Prostate gland (tissue), 2 donors: ENCODE results near the gene ZNF527. TPM values are rescaled to one million over a fixed set of nuclear protein-coding genes. Genes with fewer than 3 reads are reported as not detected.

Experiments
- DNase-seq: peaks from one replicate; pipeline ENCODE4 v3.0.0-alpha.2; 2019; ENCODE audit warnings: low spot score
- H3K27ac ChIP-seq, 2 donors: fragments of 200-600 bp; sonication (generic); 2 replicates each; pipeline ENCODE4 v1.5.1; 2017 to 2019
- H3K27me3 ChIP-seq: fragments of 200-600 bp; sonication (generic); replicated peaks from 2 replicates; pipeline ENCODE4 v1.5.1; 2019; ENCODE audit not compliant: insufficient read depth
- H3K36me3 ChIP-seq, 2 donors: fragments of 200-600 bp; sonication (generic); 1 replicate in 1 of 2; 2 replicates in 1 of 2; pipeline versions ENCODE4 v1.5.1 to v1.8.1; 2017 to 2019
- H3K4me1 ChIP-seq: fragments of 200-600 bp; sonication (generic); replicated peaks from 2 replicates; pipeline ENCODE4 v1.5.1; 2019
- H3K4me3 ChIP-seq, 2 donors: fragments of 200-600 bp; sonication (generic); 2 replicates each; pipeline ENCODE4 v1.5.1; 2017 to 2019
- H3K9me3 ChIP-seq: fragments of 200-600 bp; sonication (generic); 2 replicates; pipeline ENCODE4 v1.5.1; 2017
- POLR2A ChIP-seq: fragments of 450-650 bp; IDR thresholded peaks from one replicate; pipeline ENCODE4 v1.6.1; 2016; ENCODE audit warnings: antibody characterized with exemption, mild to moderate bottlenecking
- POLR2AphosphoS5 ChIP-seq: sonication (generic); formaldehyde crosslinking; IDR thresholded peaks from one replicate; pipeline ENCODE4 v1.6.1; 2017; ENCODE audit warnings: antibody characterized with exemption
- WGBS: methylation state at CpG from one replicate; pipeline ENCODE4 v1.1.5; 2018; 5-methylcytosine and 5-hydroxymethylcytosine counted together
- intact Hi-C: fragments of 100-400 bp; cut with DNase I; formaldehyde crosslinking; loops from one replicate; pipeline ENCODE4 v1.14.2; 2022
- total RNA-seq, 2 donors: library from RNA; depleted of rRNA; stranded (reverse); fragments of >200 nt; gene quantifications; one replicate each; pipeline ENCODE4 v1.1.0, GENCODE V29; 2016
- TF ChIP-seq, protein P1 (sequence below), 4 experiments: fragments of 200-600 bp in 2 of 4; fragments of 450-650 bp in 2 of 4; sonication (generic) in 2 of 4; IDR thresholded peaks; 1 replicate in 3 of 4; 2 replicates in 1 of 4; pipeline ENCODE4 v1.5.1; 2016 to 2019; ENCODE audit warnings: antibody characterized with exemption in 4 of 4, mild to moderate bottlenecking in 2 of 4, moderate library complexity in 2 of 4

ZNF527 gene
- total RNA-seq, 2 donors from 2014 or later = 10.7 to 15.0 TPM

DNA sequence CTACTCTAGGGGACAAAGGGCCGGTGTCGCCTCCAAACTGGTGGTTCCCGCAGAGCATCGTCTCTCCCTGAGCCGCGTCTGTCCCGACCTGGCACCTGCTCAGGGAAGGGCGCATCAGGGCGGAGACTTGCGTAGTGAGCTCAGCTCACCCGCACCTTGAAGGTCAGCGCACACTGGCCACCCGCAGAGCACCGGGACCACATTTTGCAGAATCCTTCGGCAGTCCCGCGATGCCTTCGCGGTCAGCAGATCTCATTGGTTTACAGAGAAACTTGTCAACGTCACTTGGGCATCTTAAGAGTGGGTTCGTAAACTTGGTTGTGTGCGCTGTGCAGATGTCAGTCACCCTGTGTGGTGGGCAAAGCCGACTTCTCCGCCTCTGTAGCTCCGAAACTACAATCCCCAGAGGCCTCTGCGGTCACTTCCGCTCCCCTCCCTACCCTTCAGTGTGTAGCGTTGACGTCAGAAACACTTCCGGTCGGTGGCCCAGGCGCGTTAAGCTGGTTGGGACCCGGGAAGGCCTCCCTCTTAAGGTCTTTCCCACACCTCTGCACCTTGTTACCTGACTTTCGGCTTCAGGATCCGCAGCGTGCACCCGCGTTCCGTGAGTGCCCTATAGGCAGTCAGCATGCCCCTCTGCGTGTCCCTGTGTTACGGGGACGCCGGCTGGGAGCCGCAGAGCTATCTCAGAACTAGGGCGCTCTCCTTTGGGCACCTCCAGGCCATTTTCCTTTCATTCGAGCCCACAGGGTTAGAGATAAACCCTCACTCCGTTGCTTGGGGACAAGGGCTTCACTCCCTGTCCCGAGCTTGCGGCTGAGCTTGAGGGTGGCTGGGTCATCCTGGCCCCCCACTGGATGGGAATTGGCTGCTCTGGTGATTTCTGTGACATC, 36.5 kb upstream of the ZNF527 start:
- DNase-seq = peak; percentile 93
- intact Hi-C loops = loop anchor here (5.0 to 10.0 kb wide), 2 partner anchors 38 to 120 kb away; partner anchors contain the start of genes ZNF383, ZNF527 and ZNF585B
- Histone ChIP-seq H3K9me3 (no peaks in the 10 kb centered on the region), H3K27me3 (no peaks in the 10 kb centered on the region), H3K4me3 (peak overlapping the region; percentile 63 to 66), H3K4me1 (no peaks in the 10 kb centered on the region), H3K36me3 (no peaks in the 10 kb centered on the region), H3K27ac (peak overlapping the region; percentile 87 to 89)
- WGBS = 3% methylated on average over 43 of the region's 50 CpGs
- peak; percentile 48 for TF ChIP-seq POLR2A
- TF ChIP-seq POLR2AphosphoS5 = peak; percentile 97
- TF ChIP-seq, protein P1, sequence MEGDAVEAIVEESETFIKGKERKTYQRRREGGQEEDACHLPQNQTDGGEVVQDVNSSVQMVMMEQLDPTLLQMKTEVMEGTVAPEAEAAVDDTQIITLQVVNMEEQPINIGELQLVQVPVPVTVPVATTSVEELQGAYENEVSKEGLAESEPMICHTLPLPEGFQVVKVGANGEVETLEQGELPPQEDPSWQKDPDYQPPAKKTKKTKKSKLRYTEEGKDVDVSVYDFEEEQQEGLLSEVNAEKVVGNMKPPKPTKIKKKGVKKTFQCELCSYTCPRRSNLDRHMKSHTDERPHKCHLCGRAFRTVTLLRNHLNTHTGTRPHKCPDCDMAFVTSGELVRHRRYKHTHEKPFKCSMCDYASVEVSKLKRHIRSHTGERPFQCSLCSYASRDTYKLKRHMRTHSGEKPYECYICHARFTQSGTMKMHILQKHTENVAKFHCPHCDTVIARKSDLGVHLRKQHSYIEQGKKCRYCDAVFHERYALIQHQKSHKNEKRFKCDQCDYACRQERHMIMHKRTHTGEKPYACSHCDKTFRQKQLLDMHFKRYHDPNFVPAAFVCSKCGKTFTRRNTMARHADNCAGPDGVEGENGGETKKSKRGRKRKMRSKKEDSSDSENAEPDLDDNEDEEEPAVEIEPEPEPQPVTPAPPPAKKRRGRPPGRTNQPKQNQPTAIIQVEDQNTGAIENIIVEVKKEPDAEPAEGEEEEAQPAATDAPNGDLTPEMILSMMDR (IDR thresholded peaks at IDR 0.05) = peak in 1 of 4 experiments; percentile 4

- no peak for DNase-seq
- Histone ChIP-seq H3K27ac (no peak overlapping the region), H3K9me3 (no peaks in the 10 kb centered on the region), H3K4me3 (no peak overlapping the region), H3K36me3 (peaks cover 0 to 3% of the 10 kb centered on the region in 2 donors), H3K4me1 (no peaks in the 10 kb centered on the region), H3K27me3 (no peaks in the 10 kb centered on the region)
- 98% methylated on average over 5 of the region's 5 CpGs for WGBS
- TF ChIP-seq POLR2AphosphoS5 (no peak), POLR2A (no peak)
- TF ChIP-seq, protein P1 (IDR thresholded peaks at IDR 0.05) = no peak
- intact Hi-C loops = no loop called here
Observed at GRCh38 chr19:37342753-37343152, 28.1 kb upstream of the ZNF527 start.

DNA sequence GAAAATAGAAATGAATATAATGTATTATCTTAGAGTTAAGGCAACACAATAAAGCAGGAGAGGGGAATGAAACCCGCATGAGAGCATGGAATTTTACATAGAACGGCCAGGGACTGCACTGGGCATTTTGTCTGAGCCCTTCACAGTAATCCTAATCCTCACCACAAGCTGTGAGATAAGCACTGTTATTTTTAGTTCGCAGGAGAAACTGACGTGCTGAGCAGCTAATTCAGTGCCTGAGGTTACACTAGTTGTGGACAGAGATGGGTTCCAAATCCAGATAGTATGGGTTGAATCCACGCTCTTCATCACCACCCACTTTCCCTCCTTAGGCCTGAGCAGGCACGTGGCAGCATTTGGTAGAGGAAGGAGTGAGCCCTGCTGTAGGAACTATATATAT, 24.8 kb upstream of the ZNF527 start:
- Histone ChIP-seq H3K27me3 (no peaks in the 10 kb centered on the region), H3K36me3 (peaks cover 0 to 8% of the 10 kb centered on the region in 2 donors), H3K9me3 (no peaks in the 10 kb centered on the region), H3K27ac (no peak overlapping the region), H3K4me1 (no peaks in the 10 kb centered on the region), H3K4me3 (no peak overlapping the region)
- no peak for TF ChIP-seq POLR2A
- TF ChIP-seq, protein P1 (IDR thresholded peaks at IDR 0.05) = no peak
- WGBS = 80% methylated on average over 6 of the region's 6 CpGs
- intact Hi-C loops = no loop called here
- DNase-seq = no peak

DNA sequence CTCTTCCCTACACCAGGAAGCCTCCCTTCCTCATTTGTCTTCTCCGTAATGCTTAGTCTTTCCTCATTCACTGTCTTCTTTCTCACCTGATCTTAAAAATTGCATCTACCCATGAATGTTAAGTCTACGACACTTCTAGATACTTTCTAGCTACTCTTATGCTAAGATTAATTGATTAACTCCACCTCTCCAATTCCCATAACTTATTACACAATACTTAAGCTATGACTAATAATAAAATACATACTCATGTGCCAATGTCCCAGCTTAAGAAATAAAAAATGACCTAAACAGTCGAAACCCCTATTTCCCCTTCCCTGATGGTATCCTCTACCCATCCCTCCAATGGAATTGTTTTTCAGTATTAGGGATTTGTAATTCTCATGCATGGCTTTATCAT, 22.8 kb upstream of the ZNF527 start:
- intact Hi-C loops = no loop called here
- Histone ChIP-seq H3K4me3 (no peak overlapping the region), H3K9me3 (no peaks in the 10 kb centered on the region), H3K27ac (no peak overlapping the region), H3K4me1 (no peaks in the 10 kb centered on the region), H3K27me3 (no peaks in the 10 kb centered on the region), H3K36me3 (peaks cover 0 to 8% of the 10 kb centered on the region in 2 donors)
- WGBS = 94% methylated on average over 3 of the region's 3 CpGs
- TF ChIP-seq, protein P1 (IDR thresholded peaks at IDR 0.05) = no peak
- TF ChIP-seq POLR2A (no peak), POLR2AphosphoS5 (no peak)
- DNase-seq = no peak

DNA sequence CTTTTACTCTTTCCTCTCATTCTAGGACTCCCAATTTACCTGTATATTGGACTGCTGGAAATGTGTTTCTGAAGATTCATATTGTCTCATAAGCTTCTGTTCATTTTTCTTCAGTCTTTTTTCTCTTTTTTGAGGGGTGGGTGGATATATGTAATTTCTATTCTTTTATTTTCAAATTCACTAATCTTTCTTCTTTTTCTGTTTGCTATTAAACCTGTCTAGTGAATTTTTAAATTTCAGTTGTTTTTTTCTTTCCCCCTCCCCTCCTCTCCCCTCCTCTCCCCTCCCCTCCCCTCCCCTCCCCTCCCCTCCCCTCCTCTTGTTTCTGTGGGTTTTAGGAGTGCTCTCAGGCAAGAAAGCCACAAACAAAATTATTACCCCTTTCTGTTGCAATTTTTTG, 16.9 kb upstream of the ZNF527 start:
- Histone ChIP-seq H3K36me3 (no peaks in the 10 kb centered on the region), H3K4me1 (no peaks in the 10 kb centered on the region), H3K4me3 (no peak overlapping the region), H3K9me3 (no peaks in the 10 kb centered on the region), H3K27ac (no peak overlapping the region), H3K27me3 (no peaks in the 10 kb centered on the region)
- no peak for DNase-seq
- TF ChIP-seq POLR2A (no peak), POLR2AphosphoS5 (no peak)
- TF ChIP-seq, protein P1 (IDR thresholded peaks at IDR 0.05) = no peak
- intact Hi-C loops = no loop called here
